HG03354 (cell line): ENCODE data around the gene STIM2.
"Not testable (repeated sequence)": the region's sequence is repeated elsewhere in the genome, so short reads cannot be mapped to it uniquely, and the experiment has no call there.

Source experiments
- ATAC-seq: cut with Tn5 transposase; IDR thresholded peaks from one replicate; pipeline ENCODE4 v1.9.1; 2021; ENCODE audit warnings: mild to moderate bottlenecking; ENCODE audit not compliant: unreplicated experiment, poor library complexity, severe bottlenecking

Gene STIM2

DNA sequence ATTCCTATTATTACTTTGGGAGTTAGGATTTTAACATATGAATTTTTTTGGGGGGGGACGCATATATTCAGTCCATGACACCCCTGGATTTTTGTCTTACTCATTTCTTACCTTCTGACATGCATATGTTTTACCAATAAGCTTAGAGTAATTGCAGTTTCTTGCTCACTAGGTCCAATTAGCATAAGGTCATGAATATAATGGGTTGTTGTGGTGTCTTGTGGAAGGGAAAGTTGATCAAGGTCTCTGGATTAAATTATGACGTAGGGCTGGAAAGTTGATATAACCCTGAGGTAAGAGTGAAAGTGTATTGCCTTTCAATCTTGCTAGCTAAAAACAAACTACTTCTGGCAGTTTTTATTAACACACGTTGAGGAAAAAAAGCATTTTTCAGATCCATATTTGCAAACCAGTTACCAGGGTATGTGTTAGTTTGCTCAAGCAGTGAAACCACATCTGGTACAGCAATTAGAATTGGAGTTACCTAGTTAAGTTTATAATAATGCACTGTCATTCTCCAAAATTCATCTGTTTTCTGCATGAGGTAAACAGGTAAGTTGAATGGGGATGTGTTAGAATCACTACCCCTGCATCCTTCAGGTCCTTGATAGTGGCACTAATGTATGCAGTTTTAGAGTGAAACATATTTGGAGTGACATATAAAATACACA, 32.0 kb downstream of the STIM2 start:
- ATAC-seq: no peak

DNA sequence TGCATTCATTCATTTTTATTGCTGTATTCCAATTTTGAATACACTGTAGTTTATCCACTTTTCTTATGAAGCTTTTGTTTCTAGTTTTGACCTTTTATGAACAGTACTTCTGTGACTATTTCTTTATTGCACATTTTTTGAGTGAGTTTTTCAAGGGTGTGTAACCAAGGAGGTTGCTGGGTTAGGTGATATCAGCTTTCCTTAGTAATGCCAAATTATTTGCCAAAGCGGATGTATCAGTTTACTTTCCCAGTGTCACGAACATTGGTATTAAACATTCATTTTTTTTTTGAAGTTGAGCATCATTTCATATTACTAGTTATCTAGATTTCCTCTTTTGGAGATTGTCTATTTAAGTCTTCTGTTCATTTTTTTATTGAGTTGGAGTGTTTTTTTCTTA, 32.9 kb downstream of the STIM2 start:
- no peak for ATAC-seq

DNA sequence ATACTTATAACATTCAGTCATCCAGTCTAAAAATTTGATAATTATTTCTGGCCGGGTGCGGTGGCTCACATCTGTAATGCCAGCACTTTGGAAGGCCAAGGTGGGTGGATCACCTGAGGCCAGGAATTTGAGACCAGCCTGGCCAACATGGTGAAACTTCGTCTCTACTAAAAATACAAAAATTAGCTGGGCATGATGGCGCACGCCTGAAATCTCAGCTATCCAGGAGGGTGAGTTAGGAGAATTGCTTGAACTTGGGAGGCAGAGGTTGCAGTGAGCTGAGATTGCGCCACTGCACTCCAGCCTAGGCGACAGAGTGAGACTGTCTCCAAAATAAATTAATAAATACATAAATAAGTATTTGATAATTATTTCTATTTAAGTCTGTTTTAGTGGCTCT, 34.2 kb downstream of the STIM2 start:
- ATAC-seq: not testable (repeated sequence)

DNA sequence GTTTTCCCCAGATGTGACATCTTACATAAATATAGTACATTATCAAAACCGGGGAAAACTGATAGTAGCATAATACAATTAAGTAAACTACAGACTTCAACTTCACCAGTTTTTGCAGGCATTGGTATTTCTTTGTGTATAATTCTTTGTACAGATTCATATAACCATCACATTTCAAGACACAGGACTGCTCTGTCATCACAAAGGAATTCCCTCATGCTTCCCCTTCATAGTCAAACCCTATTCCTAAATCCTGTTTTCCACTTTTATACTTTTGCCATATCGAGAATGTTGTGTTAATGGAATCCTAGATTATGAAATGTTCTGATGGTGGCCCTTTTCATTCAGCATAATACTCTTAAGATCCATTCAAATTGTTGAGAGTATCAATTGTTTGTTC, 36.0 kb downstream of the STIM2 start:
- ATAC-seq: no peak

DNA sequence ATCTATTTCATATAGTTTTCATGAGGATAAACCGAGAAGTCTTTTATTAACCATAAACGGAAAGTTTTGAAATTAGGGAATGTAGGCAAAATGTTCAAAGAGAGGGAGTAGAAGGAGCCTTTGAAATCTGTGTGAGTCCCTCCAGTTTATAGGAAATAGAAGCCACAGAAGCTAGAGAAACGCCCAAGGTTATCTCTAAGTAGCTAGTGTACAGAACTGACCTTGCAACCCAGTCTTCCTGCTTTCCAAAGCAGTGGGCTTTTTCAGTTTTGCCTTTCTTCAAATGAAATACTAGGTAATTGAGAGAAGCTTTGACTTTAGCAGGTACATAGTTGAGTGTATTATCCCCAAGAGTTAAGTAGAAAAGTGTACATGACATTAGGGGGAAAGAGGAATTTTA, 39.4 kb downstream of the STIM2 start:
- ATAC-seq: no peak

DNA sequence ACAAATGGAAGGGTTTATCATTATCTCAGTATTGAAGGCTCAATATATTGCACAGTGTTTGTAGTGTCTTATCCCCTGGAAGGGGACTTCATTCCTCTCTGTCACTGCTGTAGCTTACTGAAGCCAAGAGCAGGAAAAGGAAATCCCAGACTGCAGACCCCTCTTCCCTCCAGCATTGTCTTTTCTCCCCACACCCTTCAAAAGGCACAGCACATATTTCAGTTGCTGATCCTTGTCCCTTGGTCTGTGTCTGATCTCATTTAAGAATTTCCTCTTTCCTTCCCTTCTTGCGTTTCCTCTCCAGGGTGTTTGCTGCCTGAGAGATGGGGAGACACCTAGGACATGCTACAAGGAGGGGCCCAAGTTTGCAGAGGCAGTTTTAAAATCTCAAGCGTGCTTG, 40.1 kb downstream of the STIM2 start:
- ATAC-seq: no peak

DNA sequence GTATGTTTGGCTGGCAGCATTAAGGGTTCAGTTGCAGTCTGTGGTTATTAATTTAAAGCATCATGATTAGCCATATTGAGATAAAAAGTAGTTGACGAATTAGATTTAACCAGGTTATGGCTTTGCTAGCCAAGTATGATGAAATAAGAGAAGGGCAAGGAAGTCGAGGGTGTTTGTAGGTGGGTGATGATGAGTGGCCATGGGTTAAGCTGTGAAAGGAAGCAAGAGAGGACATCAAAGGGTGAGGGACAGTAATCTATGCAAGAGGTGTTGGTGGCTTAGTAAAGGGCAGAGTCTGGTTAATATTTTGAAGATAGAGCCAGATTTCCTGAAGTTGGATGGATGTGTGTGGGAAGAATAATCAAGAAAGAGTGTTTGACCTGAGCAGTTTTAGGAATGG, 44.5 kb downstream of the STIM2 start:
- ATAC-seq: no peak

DNA sequence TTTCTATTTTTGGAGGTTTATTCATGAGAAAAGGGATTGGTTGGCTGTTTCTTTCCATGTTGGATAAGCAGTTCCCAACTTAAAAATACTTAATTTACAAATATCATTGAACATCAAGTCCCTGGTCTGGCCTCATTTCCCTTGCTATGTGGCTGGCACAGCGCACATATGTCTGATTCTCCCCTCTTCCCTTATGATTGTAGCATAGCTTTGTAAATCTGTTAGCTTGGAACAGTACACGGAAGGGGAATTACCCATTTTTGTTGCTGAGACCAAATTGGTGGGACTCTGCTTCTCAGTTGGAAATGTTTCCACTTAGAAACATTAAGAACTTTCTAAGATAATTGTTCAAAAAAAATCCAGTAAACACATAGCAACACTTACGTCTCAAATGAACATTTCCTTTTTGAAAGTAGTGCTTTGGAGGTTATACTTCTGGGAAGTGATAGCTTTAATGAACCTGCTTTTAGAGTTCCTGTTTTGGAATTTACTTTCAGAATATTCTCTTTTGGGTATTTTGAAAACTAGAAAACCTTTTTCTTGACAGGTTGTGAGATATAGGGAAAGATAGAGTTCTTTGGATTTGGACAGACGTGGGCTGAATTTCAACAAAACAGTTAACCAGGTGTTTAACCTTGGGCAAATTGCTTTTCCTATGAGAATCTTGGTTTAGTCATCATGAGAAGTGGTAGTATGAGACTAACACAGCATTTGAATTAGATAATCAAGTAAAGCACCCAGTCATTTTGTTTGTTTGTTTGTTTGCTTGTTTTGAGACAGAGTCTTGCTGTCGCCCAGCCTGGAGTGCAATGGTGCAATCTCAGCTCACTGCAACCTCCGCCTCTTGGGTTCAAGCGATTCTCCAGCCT, 47.3 kb downstream of the STIM2 start:
- ATAC-seq: peak; percentile 50

DNA sequence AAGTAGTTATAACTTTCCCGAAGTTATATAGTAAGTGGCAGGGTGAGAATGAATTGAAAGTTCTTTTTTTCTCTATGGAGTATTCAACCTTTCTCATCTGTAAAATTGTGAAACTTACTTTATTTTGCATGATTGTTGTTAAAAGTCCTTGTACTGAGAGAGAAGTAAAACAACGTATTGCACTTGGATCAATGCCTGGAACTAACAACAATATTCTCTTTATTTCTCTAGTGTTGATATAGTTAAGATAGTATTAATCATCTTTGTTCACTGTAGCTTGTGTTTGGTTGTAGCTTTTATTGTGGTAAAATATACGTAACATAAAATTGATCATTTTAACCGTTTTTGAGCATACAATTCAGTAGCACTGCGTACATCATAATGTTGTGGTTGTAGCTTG, 48.7 kb downstream of the STIM2 start:
- ATAC-seq: no peak

DNA sequence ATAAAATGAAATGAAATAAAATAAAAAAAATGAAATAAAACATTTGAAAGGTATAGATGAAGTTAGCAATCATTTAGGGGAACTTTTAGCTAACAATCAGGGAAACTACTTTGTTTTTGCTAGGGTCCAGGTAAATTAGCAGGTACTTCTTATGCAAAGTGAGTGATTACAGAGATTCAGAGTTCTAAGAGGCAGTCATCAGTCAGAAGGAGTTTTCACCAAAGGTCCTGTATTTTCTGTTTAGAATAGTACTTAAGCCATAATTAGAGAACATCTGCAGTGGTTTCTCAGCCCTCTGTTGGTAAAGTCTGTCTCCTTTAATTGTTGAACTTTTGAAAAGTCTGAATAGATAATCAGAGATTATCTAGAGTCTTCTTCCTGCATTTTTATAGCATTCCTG, 50.6 kb downstream of the STIM2 start:
- ATAC-seq: no peak

DNA sequence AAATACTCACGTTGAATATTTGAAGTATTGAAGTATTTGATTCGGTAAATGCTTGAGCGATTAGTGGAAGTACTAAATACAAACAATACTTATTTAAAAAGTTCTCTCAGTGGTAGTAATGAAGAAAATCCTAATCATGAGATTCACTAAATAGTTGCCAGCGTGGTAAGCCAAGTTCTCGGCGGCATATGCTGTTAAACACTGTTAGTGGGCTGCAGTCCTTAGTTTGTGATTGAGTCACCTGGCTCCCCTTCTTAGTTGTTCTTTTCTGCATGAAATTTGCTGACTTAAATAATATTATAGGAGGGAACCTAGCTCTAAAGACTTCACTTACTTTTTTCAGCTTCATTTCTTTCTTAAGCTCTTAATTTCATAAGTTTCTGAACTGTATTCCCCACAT, 51.4 kb downstream of the STIM2 start:
- no peak for ATAC-seq

DNA sequence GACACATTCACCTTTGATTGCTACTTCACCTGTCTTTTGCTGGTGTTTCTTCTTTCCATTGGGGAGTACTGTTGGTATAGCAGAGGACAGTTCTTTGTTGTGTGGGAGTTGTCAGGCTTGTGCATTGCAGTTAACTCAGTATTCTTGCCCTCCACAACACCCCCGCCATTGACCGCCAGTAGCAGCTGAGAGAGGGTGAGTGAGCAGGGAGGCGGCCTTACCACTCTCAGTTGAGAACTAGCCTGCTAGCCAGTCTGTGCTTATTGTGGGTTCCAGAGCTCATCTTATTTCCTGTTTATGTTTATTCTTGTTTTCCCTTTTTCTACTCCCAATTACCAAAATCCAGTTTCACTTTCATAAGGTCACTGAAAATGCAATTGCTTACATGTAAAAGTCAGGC, 52.2 kb downstream of the STIM2 start:
- peak; percentile 57 for ATAC-seq

DNA sequence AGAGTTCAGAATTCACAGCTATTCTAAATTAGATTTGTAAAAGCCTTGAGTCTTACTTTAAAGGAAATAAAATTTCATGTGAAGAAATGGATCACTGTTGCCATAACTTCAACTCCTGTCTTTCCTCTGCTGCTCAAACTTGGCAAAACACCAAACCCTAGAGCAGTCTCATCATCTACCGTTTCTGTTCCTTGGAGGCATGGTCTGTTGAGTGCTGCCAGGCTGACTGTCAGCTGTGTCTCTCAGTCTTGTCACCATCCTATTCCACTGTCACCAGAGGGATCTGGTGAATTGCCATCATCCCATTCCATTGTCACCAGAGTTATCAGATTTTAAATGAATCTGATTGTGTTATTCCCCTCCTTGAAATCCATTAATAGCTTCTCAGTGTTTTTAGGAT, 55.6 kb downstream of the STIM2 start:
- ATAC-seq: no peak

DNA sequence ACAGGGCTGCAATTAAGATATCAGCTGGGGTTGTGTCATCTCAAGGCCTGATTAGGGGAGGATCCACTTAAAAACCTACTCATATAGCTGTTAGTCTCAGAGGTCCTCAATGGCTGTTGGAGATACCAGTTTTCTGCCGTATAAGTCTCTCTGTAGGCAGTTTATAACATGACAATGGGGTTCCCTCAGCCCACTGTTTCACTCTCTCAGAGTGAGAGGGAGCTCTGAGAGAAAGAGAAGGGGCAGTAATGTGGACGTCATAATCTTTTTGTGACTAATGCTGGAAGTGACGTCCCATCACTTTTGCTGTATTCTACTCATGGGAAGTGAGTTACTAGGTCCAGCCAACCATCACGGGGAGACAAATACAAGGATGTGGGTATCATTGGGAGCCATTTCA, 70.3 kb downstream of the STIM2 start:
- ATAC-seq: no peak

DNA sequence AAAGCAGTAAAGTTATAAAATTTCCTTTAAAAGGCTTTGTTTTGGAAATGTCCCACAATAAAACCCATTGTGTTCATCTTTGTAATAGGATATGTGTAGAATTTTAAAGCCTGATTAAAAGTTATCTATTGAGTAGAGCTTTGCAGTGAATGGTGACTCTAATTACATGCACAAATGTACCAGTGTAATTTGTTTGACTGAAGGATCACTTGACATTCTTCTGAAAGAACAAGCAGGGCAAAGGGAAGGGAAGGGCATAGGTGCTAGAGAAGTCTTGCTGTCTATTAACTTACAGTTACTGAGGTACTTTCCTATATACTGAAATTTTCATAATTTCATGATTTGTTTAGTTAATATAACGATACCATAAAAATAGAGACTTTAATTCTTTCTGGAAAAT, 70.8 kb downstream of the STIM2 start:
- ATAC-seq: no peak

DNA sequence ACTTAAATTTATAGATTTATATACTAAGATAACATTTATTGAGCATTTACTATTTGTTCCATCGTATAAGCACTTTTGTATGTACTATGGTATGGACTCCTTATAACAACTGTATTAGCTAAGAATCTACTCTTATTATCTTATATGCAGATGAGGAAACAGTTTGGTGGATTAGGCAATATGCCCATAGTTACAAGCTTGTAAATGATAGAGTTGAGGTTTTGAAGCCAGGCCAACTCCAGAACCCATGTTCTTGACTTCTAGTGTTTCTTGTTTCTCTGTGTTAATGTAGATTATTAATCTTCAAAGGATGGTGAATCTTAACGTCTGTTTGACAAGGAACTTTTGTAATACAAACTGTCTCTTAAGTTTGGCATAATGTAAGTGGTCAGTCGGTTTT, 71.3 kb downstream of the STIM2 start:
- no peak for ATAC-seq

DNA sequence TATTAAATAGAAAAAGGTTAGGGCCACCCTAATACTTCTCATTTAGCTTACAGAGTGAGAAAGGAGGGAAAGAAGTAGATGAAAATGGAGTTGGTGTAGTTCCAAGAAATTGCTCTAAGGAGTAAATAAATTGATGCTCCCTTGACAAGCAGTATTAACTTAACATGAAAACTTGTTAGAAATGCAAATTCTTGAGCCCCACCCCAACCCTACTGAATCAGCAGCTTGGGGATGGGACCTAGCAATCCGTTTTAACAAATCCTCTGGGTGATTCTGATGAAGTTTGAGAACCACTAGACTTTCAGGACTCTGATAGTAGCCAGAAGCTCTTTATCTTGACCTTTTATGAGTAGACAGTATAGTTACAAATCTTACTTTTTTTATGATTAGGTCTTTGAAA, 74.8 kb downstream of the STIM2 start:
- ATAC-seq: no peak

DNA sequence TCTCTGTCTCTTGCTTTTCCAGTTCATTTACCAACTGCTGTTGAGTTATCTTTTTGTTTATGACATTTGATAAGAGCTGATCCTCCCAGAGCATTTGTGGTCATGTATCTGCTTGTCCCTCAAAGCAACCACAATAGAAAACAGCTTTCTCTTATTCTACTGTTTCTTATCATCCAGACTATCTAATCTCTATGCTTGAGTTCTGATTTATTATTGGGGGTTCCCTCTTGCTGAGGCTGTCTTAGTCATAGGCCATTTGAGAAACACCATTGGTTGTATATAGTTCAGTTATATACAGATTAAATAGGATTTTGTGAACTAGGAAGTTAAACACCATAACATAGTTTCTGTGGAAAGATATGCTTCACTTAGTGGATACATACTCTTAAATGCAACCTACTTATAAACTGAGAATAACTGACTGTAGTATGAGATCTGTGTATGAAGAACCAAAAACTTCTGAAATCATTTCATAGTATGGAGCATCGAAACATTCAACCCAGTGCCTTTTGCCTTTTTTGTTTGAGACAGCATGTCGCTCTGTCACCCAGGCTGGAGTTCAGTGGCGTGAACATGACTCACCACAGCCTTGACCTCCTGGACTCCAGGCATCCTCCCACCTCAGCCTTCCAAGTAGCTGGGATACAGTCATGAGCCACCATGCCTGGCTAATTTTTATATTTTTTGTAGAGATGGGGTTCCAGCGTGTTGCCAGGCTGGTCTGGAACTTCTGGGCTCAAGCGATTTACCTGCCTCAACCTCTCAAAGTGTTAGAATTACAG, 75.8 kb downstream of the STIM2 start:
- ATAC-seq: no peak

DNA sequence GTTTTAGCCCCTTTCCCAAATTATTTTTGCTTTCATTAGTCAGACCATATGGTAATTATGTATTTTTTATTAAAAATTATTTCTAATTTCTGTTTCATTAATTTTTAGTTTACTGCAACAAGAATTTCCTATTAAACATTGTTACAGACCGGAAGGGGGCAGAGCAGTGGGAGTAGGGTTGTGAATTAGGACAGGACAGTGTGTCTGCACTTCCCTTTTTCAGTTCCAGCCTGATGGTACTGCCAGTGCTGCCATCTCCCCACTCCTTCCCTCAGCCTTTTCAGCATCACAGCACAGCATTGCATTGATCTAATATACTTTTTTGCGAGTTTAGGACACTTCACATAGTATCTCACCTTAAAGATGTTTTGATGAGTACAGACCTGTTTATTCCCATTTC, 76.5 kb downstream of the STIM2 start:
- ATAC-seq: peak; percentile 85

DNA sequence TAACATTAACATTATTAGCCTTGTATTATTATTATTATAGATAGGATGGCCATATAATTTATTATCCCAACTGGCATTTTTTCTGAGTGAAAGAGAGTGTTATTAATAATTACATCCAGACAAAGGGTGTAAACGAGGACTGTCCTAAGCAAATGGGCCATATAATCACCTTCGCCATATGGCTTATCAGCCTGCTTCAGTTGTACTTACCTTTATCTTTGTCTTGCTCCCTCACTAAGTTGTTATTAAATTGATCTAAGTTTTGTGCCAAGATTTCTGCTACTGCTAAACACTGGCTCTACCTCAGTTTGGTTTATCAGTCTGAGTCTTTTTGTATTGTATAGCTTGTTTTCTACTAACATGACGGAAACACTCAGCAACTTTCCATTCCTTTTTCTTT, 76.9 kb downstream of the STIM2 start:
- ATAC-seq: peak; percentile 11

DNA sequence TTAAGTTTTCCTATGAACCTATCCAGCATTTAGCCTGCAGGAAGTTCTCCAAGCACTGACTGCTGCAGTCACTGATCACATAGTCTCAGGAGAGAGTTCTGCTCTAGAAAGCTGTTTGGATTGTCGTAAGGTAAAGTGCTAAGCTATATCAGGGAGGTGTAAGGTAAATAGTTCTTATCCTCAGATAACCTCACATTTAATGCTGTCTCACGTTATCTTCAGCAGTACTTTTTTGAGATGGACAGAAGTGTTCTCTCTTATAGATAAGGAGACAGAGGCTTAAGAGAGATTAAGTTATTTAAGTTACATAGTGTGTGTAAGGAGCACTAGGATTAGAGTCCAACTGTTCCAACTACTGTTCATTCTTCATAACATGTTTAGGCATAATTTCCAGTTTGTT, 77.9 kb downstream of the STIM2 start:
- no peak for ATAC-seq
